GM21576 (cell line): ENCODE measurements around the gene ZNF497.
"Not testable (repeated sequence)": the region's sequence is repeated elsewhere in the genome, so short reads cannot be mapped to it uniquely, and the experiment has no call there.

Source experiments
- ATAC-seq: cut with Tn5 transposase; IDR thresholded peaks from one replicate; pipeline ENCODE4 v1.9.1; 2021; ENCODE audit warnings: mild to moderate bottlenecking, moderate library complexity; ENCODE audit not compliant: unreplicated experiment

The ZNF497 gene

GRCh38 chr19:58317476-58318072, 45.0 kb downstream of the ZNF497 start:
- ATAC-seq = no peak

GRCh38 chr19:58315580-58315979, 47.0 kb downstream of the ZNF497 start:
- no peak for ATAC-seq

- no peak for ATAC-seq
Measured at GRCh38 chr19:58311345-58311865, 51.1 kb downstream of the ZNF497 start.

GRCh38 chr19:58310685-58311084, 51.9 kb downstream of the ZNF497 start:
- not testable (repeated sequence) for ATAC-seq

GRCh38 chr19:58307736-58308135, 54.8 kb downstream of the ZNF497 start:
- no peak for ATAC-seq

GRCh38 chr19:58305932-58306323, 56.6 kb downstream of the ZNF497 start:
- ATAC-seq = no peak

GRCh38 chr19:58305065-58305931, 57.3 kb downstream of the ZNF497 start, which contains the start of gene ERVK3-1:
Gene ERVK3-1, plus strand, starts transcription at chr19:58305377. Its CDS starts 6,792 bp downstream, at chr19:58312169.
- peak; percentile 96 for ATAC-seq

- ATAC-seq = peak; percentile 7
Measured at GRCh38 chr19:58304748-58305064, 57.8 kb downstream of the ZNF497 start.
